ENCODE data around the gene CFDP1.

The CFDP1 gene

GRCh38 chr16:75336521-75336920 is 96.8 kb downstream of the CFDP1 start:
- Histone ChIP-seq H2AFZ (ENCODE audit: low read length) (no peak overlapping the region), H3K27ac (replicated peaks; ENCODE audit: low read length) (no peak overlapping the region), H3K9ac (ENCODE audit: low read depth, low read length, poor library complexity) (no peak overlapping the region), H3K18ac (ENCODE audit: low read length) (no peak overlapping the region), H2BK5ac (ENCODE audit: low read length) (no peak overlapping the region), H3K4me2 (ENCODE audit: insufficient read depth, low read length, poor library complexity, severe bottlenecking) (no peak overlapping the region), H3K23ac (ENCODE audit: low read depth, low read length, poor library complexity) (no peak overlapping the region), H3K36me3 (replicated peaks in 1 of 2; ENCODE audit: control insufficient read depth in 2 of 2, insufficient read depth in 2 of 2, low read length in 2 of 2) (peaks cover 2 to 12% of the 10 kb centered on the region in 2 donors), H3K4me1 (ENCODE audit: control insufficient read depth in 2 of 2, insufficient read depth in 1 of 2, low read depth in 1 of 2, low read length in 2 of 2) (peaks cover 9 to 28% of the 10 kb centered on the region in 2 donors), H3K14ac (ENCODE audit: low read length) (no peak overlapping the region), H2BK15ac (ENCODE audit: low read length) (no peak overlapping the region), H3K9me3 (replicated peaks in 1 of 2; ENCODE audit: control insufficient read depth in 2 of 2, insufficient read depth in 1 of 2, low read depth in 1 of 2, low read length in 2 of 2) (peaks cover 0 to 8% of the 10 kb centered on the region in 2 donors), H4K8ac (ENCODE audit: low read depth, low read length) (no peak overlapping the region), H3K4ac (ENCODE audit: low read length) (no peak overlapping the region), H3K27me3 (ENCODE audit: control insufficient read depth in 3 of 3, insufficient read depth in 3 of 3, low read depth in 1 of 3, low read length in 3 of 3) (no peaks in the 10 kb centered on the region), H2AK5ac (ENCODE audit: low read depth, low read length) (no peak overlapping the region), H3K4me3 (ENCODE audit: low read length in 2 of 2) (no peak overlapping the region), H4K91ac (ENCODE audit: low read depth, low read length, poor library complexity) (no peak overlapping the region), H3K79me1 (ENCODE audit: low read depth, low read length) (no peaks in the 10 kb centered on the region), H2BK120ac (ENCODE audit: low read depth, low read length) (no peak overlapping the region), H2BK12ac (ENCODE audit: low read length) (no peak overlapping the region)
- no peak for DNase-seq (ENCODE audit: low spot score)
- no CpG with 5 or more reads among the region's 2 CpGs for WGBS, 2 donors (ENCODE audit: extremely low coverage in 2 of 2, insufficient read length in 2 of 2, insufficient replicate concordance in 1 of 2)

- H2AFZ ChIP-seq (ENCODE audit: low read length): no peak overlapping the region
- peaks cover 0 to 13% of the 10 kb centered on the region in 2 donors for H3K36me3 ChIP-seq (replicated peaks in 1 of 2; ENCODE audit: control insufficient read depth in 2 of 2, insufficient read depth in 2 of 2, low read length in 2 of 2)
- H3K4me1 ChIP-seq (ENCODE audit: control insufficient read depth in 2 of 2, insufficient read depth in 1 of 2, low read depth in 1 of 2, low read length in 2 of 2): peaks cover 3 to 12% of the 10 kb centered on the region in 2 donors
- no peak overlapping the region for H3K4me3 ChIP-seq (ENCODE audit: low read length in 2 of 2)
- no peak overlapping the region for H4K8ac ChIP-seq (ENCODE audit: low read depth, low read length)
- no peak overlapping the region for H2BK5ac ChIP-seq (ENCODE audit: low read length)
- no peak overlapping the region for H3K9ac ChIP-seq (ENCODE audit: low read depth, low read length, poor library complexity)
- no CpG with 5 or more reads among the region's 2 CpGs for WGBS, 2 donors (ENCODE audit: extremely low coverage in 2 of 2, insufficient read length in 2 of 2, insufficient replicate concordance in 1 of 2)
- H3K27ac ChIP-seq (replicated peaks; ENCODE audit: low read length): no peak overlapping the region
- peaks cover 0 to 8% of the 10 kb centered on the region in 2 donors for H3K9me3 ChIP-seq (replicated peaks in 1 of 2; ENCODE audit: control insufficient read depth in 2 of 2, insufficient read depth in 1 of 2, low read depth in 1 of 2, low read length in 2 of 2)
- no peak overlapping the region for H3K14ac ChIP-seq (ENCODE audit: low read length)
- H3K27me3 ChIP-seq (ENCODE audit: control insufficient read depth in 3 of 3, insufficient read depth in 3 of 3, low read depth in 1 of 3, low read length in 3 of 3): no peaks in the 10 kb centered on the region
- H3K23ac ChIP-seq (ENCODE audit: low read depth, low read length, poor library complexity): no peak overlapping the region
- no peak overlapping the region for H4K91ac ChIP-seq (ENCODE audit: low read depth, low read length, poor library complexity)
- no peak overlapping the region for H3K18ac ChIP-seq (ENCODE audit: low read length)
- H2BK120ac ChIP-seq (ENCODE audit: low read depth, low read length): no peak overlapping the region
- no peak overlapping the region for H3K4me2 ChIP-seq (ENCODE audit: insufficient read depth, low read length, poor library complexity, severe bottlenecking)
- no peak overlapping the region for H2BK15ac ChIP-seq (ENCODE audit: low read length)
- H3K79me1 ChIP-seq (ENCODE audit: low read depth, low read length): no peaks in the 10 kb centered on the region
- H3K4ac ChIP-seq (ENCODE audit: low read length): no peak overlapping the region
- no peak overlapping the region for H2BK12ac ChIP-seq (ENCODE audit: low read length)
- DNase-seq (ENCODE audit: low spot score): no peak
- H2AK5ac ChIP-seq (ENCODE audit: low read depth, low read length): no peak overlapping the region
Observed at GRCh38 chr16:75333721-75334163, 99.6 kb downstream of the CFDP1 start.

DNA sequence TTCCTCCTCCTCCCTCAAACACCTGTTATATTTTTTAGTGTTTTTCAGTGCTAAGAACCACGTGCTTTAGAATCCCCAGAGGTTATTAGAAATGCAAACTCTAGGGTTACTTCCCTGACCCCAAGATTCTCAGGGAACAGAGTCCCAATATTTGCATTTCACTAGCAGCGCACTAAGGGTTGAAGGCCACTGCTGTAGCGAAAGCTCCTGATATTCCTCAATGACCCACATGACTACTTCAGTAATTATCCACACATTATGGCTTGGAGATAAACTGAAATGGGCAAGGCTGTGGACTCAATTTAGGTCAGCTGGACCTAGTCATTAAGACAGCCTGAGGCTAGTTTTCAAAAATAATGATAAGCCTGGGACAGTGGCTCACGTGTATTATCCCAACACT is 103.4 kb downstream of the CFDP1 start:
- H3K4me1 ChIP-seq (ENCODE audit: control insufficient read depth in 2 of 2, insufficient read depth in 1 of 2, low read depth in 1 of 2, low read length in 2 of 2): peaks cover 0 to 10% of the 10 kb centered on the region in 2 donors
- no peak overlapping the region for H2AFZ ChIP-seq (ENCODE audit: low read length)
- peaks cover 0 to 1% of the 10 kb centered on the region in 2 donors for H3K9me3 ChIP-seq (replicated peaks in 1 of 2; ENCODE audit: control insufficient read depth in 2 of 2, insufficient read depth in 1 of 2, low read depth in 1 of 2, low read length in 2 of 2)
- H3K4ac ChIP-seq (ENCODE audit: low read length): no peak overlapping the region
- no peak for DNase-seq (ENCODE audit: low spot score)
- no peak overlapping the region for H3K23ac ChIP-seq (ENCODE audit: low read depth, low read length, poor library complexity)
- WGBS, 2 donors (ENCODE audit: extremely low coverage in 2 of 2, insufficient read length in 2 of 2, insufficient replicate concordance in 1 of 2): no CpG with 5 or more reads among the region's 4 CpGs
- H2BK12ac ChIP-seq (ENCODE audit: low read length): no peak overlapping the region
- H3K4me2 ChIP-seq (ENCODE audit: insufficient read depth, low read length, poor library complexity, severe bottlenecking): no peak overlapping the region
- no peak overlapping the region for H4K8ac ChIP-seq (ENCODE audit: low read depth, low read length)
- no peak overlapping the region for H3K4me3 ChIP-seq (ENCODE audit: low read length in 2 of 2)
- no peak overlapping the region for H3K9ac ChIP-seq (ENCODE audit: low read depth, low read length, poor library complexity)
- H3K14ac ChIP-seq (ENCODE audit: low read length): no peak overlapping the region
- no peaks in the 10 kb centered on the region for H3K79me1 ChIP-seq (ENCODE audit: low read depth, low read length)
- H3K36me3 ChIP-seq (replicated peaks in 1 of 2; ENCODE audit: control insufficient read depth in 2 of 2, insufficient read depth in 2 of 2, low read length in 2 of 2): peaks cover 2 to 5% of the 10 kb centered on the region in 2 donors
- no peak overlapping the region for H2AK5ac ChIP-seq (ENCODE audit: low read depth, low read length)
- H2BK15ac ChIP-seq (ENCODE audit: low read length): no peak overlapping the region
- no peak overlapping the region for H3K18ac ChIP-seq (ENCODE audit: low read length)
- no peak overlapping the region for H4K91ac ChIP-seq (ENCODE audit: low read depth, low read length, poor library complexity)
- H2BK120ac ChIP-seq (ENCODE audit: low read depth, low read length): no peak overlapping the region
- no peak overlapping the region for H2BK5ac ChIP-seq (ENCODE audit: low read length)
- H3K27me3 ChIP-seq (ENCODE audit: control insufficient read depth in 3 of 3, insufficient read depth in 3 of 3, low read depth in 1 of 3, low read length in 3 of 3): no peaks in the 10 kb centered on the region
- no peak overlapping the region for H3K27ac ChIP-seq (replicated peaks; ENCODE audit: low read length)

DNA sequence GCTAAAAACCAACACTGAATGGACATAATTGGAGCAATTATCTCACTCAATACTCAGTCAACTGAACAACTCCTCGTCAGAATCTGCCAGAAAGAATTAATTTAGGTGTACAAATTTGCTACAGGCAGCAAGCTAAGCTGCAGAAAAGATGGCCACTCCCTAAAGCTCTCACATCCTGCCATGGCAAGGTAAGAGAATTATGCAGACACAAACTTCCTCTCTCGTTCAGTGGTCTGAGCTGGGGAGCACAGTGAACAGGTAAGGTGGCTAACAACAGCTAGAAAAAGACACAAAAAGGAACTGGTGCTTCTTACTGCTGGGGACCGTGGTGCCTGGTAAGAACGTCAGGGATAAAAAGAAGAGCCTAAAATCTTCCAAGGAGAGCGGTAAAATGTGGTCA is 107.0 kb downstream of the CFDP1 start:
- peaks cover 2 to 25% of the 10 kb centered on the region in 2 donors for H3K4me1 ChIP-seq (ENCODE audit: control insufficient read depth in 2 of 2, insufficient read depth in 1 of 2, low read depth in 1 of 2, low read length in 2 of 2)
- no peaks in the 10 kb centered on the region for H3K79me1 ChIP-seq (ENCODE audit: low read depth, low read length)
- no peak overlapping the region for H2BK15ac ChIP-seq (ENCODE audit: low read length)
- H3K36me3 ChIP-seq (replicated peaks in 1 of 2; ENCODE audit: control insufficient read depth in 2 of 2, insufficient read depth in 2 of 2, low read length in 2 of 2): peaks cover 0 to 2% of the 10 kb centered on the region in 2 donors
- no peak overlapping the region for H2BK5ac ChIP-seq (ENCODE audit: low read length)
- no peak for DNase-seq (ENCODE audit: low spot score)
- no peak overlapping the region for H2BK12ac ChIP-seq (ENCODE audit: low read length)
- no peak overlapping the region for H4K91ac ChIP-seq (ENCODE audit: low read depth, low read length, poor library complexity)
- H3K4ac ChIP-seq (ENCODE audit: low read length): no peak overlapping the region
- no peak overlapping the region for H2AK5ac ChIP-seq (ENCODE audit: low read depth, low read length)
- H3K18ac ChIP-seq (ENCODE audit: low read length): no peak overlapping the region
- no peak overlapping the region for H3K27ac ChIP-seq (replicated peaks; ENCODE audit: low read length)
- H2AFZ ChIP-seq (ENCODE audit: low read length): no peak overlapping the region
- no peak overlapping the region for H3K9ac ChIP-seq (ENCODE audit: low read depth, low read length, poor library complexity)
- no peak overlapping the region for H3K4me2 ChIP-seq (ENCODE audit: insufficient read depth, low read length, poor library complexity, severe bottlenecking)
- H3K14ac ChIP-seq (ENCODE audit: low read length): no peak overlapping the region
- no peak overlapping the region for H3K23ac ChIP-seq (ENCODE audit: low read depth, low read length, poor library complexity)
- no peak overlapping the region for H3K4me3 ChIP-seq (ENCODE audit: low read length in 2 of 2)
- H3K9me3 ChIP-seq (replicated peaks in 1 of 2; ENCODE audit: control insufficient read depth in 2 of 2, insufficient read depth in 1 of 2, low read depth in 1 of 2, low read length in 2 of 2): no peaks in the 10 kb centered on the region
- no peak overlapping the region for H4K8ac ChIP-seq (ENCODE audit: low read depth, low read length)
- H2BK120ac ChIP-seq (ENCODE audit: low read depth, low read length): no peak overlapping the region
- no peaks in the 10 kb centered on the region for H3K27me3 ChIP-seq (ENCODE audit: control insufficient read depth in 3 of 3, insufficient read depth in 3 of 3, low read depth in 1 of 3, low read length in 3 of 3)
- no CpG with 5 or more reads among the region's 5 CpGs for WGBS, 2 donors (ENCODE audit: extremely low coverage in 2 of 2, insufficient read length in 2 of 2, insufficient replicate concordance in 1 of 2)

Data from neuronal stem cell (in vitro differentiated cells).